ENCODE data around the gene KMO. TPM values are rescaled to one million over a fixed set of nuclear protein-coding genes. Genes with fewer than 3 reads are reported as not detected.

Gene KMO
- total RNA-seq, result 0.10 TPM

- peak; percentile 13 for DNase-seq
Measured at GRCh38 chr1:241532162-241532531, at the start of gene KMO. Gene KMO (plus strand): TSS chr1:241532378. CDS start chr1:241532445, 67 bp downstream.

DNA sequence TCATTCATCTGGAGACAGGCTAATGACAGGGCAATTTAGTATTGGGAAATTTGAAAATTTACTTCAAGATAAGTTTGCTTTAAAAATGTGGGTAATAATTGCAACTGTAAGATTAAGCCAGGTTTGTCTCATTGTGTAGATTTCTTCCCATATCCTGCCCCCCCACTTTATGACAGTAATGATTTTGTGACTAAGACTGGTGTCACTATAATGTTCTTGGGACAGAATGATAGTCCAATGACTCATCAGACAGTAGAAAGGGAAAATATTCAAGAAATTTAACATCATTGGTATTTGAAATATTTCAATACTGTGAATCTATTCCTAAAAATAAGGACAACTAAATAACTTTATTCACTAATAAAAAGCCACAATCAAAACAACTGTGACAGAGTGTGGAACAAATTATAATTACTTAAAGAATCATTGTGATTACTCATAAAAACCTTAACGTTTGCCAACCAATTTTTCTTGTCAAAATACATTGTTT, 49.4 kb upstream of the KMO start:
- no peak for DNase-seq

GRCh38 chr1:241485145-241485544, 47.0 kb upstream of the KMO start:
- DNase-seq, result no peak

DNA sequence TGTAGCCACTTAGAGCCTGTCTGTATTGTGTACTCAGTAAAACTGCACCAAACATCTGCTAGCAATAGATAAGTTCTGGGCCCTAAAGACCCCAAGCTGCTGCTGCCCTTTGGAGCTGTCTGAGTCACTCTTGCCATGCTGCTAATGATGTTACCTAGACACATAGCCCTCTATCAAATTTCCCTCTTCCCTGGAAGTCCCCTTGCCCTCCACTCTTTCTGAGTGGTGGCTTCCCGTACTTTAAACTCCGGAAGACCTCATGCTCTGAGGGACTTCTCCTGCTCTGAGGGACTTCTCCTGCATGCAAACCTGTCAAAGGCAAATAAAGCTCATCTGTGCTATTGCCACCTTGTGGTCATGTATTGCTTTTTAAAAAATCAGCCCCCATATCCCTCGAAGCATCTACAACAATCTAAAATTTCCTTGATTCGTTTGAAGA, 46.6 kb upstream of the KMO start:
- no peak for DNase-seq

DNA sequence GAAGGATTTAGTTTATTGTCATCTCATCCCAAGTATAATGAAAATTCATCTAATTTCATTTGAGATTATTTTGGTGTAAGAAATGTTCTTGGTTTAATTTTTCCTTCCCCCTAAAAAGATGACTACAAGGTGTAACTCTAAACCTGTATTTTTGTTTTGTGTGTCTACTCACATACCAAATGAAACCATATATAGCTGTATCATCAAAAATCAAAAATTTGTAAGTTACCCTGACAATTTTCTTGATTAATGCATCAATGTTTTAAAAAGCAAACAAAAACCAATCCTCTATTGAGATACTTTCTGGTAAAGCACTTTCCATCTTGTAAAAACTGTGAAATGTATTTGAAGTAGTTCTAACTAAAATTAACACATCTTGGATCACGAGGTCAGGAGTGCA, 43.4 kb upstream of the KMO start:
- no peak for DNase-seq

- peak; percentile 41 for DNase-seq
Measured at GRCh38 chr1:241495741-241496140, 36.4 kb upstream of the KMO start.

DNA sequence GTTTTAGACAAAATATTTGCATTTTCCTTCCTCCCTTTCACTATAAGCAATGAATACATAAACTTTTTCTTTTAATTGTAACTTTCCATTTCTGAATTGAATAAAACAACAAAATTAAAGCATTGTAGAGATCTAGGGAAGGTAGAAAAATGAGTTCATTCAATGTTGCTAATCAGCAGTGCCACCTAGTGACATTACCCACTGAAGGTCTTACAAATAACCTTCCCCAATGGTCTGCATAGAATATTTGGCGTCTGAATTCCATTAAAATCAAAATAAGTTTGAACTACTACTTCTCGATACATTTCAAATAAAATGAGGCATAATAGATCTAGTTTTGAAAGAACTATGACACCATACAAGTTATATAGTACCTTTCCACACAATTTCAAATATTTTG, 32.3 kb upstream of the KMO start:
- DNase-seq, result peak; percentile 52

DNA sequence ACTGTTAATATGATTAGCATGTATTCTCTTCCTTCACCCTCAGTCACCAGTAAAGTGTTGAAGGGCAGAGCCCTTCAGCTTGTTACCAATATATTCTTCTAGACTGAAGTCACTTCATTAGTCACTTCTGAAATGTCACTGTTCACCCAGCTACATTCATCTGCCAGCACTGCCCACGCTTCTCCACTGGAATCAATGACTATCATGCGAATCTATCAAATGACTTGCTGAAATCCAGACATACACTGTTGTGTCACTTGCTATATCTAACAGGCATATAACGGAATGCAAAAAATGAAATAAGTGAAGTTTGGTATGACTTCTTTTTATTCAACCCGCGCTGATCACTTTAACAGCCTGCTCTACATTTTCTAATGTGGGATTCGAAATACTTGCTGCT, 28.7 kb upstream of the KMO start:
- DNase-seq, result no peak

DNA sequence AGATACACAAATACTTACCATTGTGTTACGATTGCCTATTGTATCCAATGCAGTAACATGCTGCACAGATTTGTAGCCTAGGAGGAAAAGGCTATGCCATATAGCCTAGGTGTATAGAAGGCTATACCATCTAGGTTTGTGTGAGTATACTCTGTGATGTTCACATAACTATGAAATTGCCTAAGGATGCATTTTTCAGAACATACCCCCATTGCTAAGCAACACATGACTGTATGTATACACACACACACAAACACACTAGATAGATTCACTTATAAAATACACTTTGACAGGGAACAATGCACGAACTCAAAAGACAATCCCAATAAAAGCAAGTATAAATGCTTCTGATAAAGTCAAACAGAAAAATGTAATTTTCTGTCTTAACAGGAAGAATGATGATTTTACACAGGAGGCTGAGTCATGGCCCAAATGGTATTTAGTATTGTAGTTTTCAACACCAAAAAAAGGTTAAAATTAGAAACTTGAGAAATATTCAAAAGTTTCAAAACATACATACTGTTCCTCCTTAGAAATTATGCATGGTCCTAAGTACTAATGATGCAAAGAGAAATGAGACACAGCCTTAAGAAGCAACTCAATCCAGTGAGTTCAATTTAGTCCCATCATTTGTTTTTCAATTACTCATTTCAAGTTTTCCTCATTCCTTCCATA, 24.9 kb upstream of the KMO start:
- no peak for DNase-seq

GRCh38 chr1:241513378-241513777, 18.8 kb upstream of the KMO start:
- DNase-seq, result no peak

GRCh38 chr1:241518476-241519307, 13.5 kb upstream of the KMO start:
- DNase-seq, result peak; percentile 7

DNA sequence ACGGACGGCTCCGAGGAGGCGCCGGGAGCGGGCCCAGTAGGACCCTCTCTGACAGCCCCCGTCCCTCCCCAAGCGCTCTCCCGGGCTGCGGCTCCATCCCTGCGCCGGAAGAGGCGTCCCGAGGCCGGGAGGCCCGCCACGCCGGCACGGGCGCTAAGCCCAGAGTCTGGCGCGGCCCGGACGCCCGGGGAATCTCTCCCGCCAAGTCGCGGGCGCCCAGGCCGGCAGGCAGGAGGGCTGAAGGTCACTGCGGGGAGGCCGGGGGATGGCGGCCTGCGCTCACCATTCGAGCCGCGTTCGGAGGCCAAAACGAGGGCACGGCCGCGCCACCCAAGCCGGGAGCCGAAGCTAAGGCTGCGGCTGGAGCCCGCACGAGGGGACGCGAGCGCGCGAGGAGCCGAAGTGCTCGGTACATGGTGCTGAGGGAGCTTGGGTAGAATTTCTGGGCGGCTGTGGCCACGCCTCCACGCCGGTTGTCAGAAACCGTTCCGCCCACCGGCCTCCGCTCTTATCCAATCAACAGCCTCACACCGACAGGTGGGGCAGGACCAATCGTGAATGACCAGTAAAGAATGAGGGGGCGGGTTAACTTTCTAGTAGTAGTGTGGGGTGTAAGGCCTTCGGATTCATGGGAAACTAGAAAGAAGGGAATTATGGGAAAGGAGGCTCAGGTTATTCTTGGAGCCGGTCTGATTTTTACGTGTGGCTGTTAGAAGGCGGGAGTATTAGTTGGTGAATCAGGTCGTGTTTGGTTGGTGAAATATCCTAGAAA, 12.7 kb upstream of the KMO start, which contains the start of gene FH:
Gene FH (minus strand): TSS at position 448 of the 772 bp plus-strand sequence. CDS start 33 bp downstream, at position 415.
- DNase-seq, result peak; percentile 99

GRCh38 chr1:241520080-241520465, 12.1 kb upstream of the KMO start:
- no peak for DNase-seq

GRCh38 chr1:241521718-241522117, 10.5 kb upstream of the KMO start:
- DNase-seq, result no peak

DNA sequence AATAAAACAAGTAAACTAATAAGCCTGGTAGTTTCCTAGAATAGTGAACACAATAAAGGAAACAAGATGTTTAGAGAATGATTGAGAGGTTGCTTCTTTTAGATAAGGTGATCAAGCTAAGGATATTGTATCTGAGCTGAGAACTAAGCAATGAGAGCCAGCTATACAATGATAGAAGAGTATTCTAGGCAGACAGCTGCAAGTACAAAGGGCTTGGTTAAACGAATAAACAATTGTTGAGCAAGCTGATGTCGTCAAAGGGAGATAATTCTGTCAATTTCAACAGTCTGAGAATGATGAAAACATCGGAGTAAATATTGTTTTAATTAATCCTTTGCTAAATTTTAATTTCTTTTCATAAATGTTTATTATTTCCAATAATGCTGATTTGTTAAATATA, 7.2 kb upstream of the KMO start:
- no peak for DNase-seq

GRCh38 chr1:241527146-241527545, 5.0 kb upstream of the KMO start:
- no peak for DNase-seq

- DNase-seq, result peak; percentile 77
Measured at GRCh38 chr1:241531195-241532161, 700 bp upstream of the KMO start.

- no peak for DNase-seq
Measured at GRCh38 chr1:241532864-241533263, 686 bp downstream of the KMO start.

- no peak for DNase-seq
Measured at GRCh38 chr1:241533326-241534115, 1.3 kb downstream of the KMO start.

DNA sequence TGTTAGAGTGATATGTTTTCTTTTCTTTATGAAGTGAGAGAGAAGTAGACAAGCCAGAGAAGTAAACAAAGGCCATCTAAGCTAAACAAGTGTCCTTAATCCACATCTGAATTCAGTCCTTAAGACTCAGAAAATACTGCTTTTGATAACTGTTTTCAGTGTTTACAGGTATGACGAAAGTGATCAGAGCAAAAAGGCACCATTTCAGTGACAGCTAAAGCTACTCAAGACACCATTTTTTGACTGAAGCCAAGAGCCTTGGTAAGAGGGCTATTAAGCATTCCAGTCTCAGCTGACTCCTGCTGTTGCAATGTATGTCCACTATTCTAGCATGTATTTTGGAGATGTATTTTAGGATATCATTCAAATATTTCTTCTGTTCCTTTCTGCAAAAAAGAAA, 4.1 kb downstream of the KMO start:
- no peak for DNase-seq

- DNase-seq, result no peak
Measured at GRCh38 chr1:241536969-241537368, 4.8 kb downstream of the KMO start.
